ENCODE results near the gene CEP112. TPM values are rescaled to one million over a fixed set of nuclear protein-coding genes. Genes with fewer than 3 reads are reported as not detected.

CEP112 gene
- total and polyA plus RNA-seq, 9 of the 15 experiments (the other 6 are each of a cell fraction or from before 2014, with no cell fraction given): 0.84 TPM; not detected in 8

- Histone ChIP-seq H3K9me1 (ENCODE audit: control insufficient read depth, insufficient read depth, low read length) (no peaks in the 10 kb centered on the region), H3K79me2 (ENCODE audit: control insufficient read depth, insufficient read depth, low read length) (no peaks in the 10 kb centered on the region), H3K27me3 (ENCODE audit: control insufficient read depth in 2 of 2, insufficient read depth in 2 of 2, low read length in 2 of 2) (peaks cover 0 to 7% of the 10 kb centered on the region in 2 experiments; a peak in 2 of 5 replicates), H3K4me3 (no peak overlapping the region), H3K4me2 (ENCODE audit: insufficient read depth, low read length) (no peak overlapping the region), H3K9me3 (replicated peaks; ENCODE audit: control insufficient read depth, insufficient read depth, low read depth, low read length) (no peaks in the 10 kb centered on the region), H3K4me1 (replicated peaks in 1 of 2; ENCODE audit: control insufficient read depth in 2 of 2, insufficient read depth in 2 of 2, low read length in 2 of 2) (peaks cover 0 to 7% of the 10 kb centered on the region in 2 experiments; a peak in 2 of 5 replicates), H4K20me1 (replicated peaks; ENCODE audit: control insufficient read depth, insufficient read depth, low read length) (no peaks in the 10 kb centered on the region), H3K36me3 (ENCODE audit: control insufficient read depth, insufficient read depth, low read length) (no peaks in the 10 kb centered on the region), H3K9ac (ENCODE audit: insufficient read depth in 1 of 2, low read depth in 2 of 2, low read length in 2 of 2) (no peak overlapping the region), H2AFZ (ENCODE audit: low read depth, low read length) (no peak overlapping the region), H3K27ac (ENCODE audit: extremely low read depth, low read depth, low read length) (no peak overlapping the region)
- no TSS peak for BruUV-seq (replicated peaks)
- in situ Hi-C loops (cut with MboI): no loop called here
- FAIRE-seq: no peak
- no peak for DNase-seq (ENCODE audit: extremely low read depth in 1 of 4, low spot score in 3 of 4)
- 2% methylated on average over 7 of the region's 7 CpGs for WGBS (ENCODE audit: insufficient coverage, low coverage, missing lambda C conversion rate)
- POLR2A ChIA-PET: no interaction called here
- CTCF ChIA-PET (ENCODE audit: low intra/inter-chr PET ratio): no interaction called here
- no peak for ATAC-seq
- intact Hi-C loops (cut with micrococcal nuclease): no loop called here
- TF ChIP-seq ZBTB40 (IDR thresholded peaks at IDR 0.05) (0 out of 2 replicates have a peak, but pooled peaks have one; percentile 18), ZBTB40 (CRISPR knock-in tag; IDR thresholded peaks at IDR 0.05) (no peak), FOSL1 (tag; conservative IDR thresholded peaks at IDR 0.05) (peak; percentile 69), HDAC2 (IDR thresholded peaks at IDR 0.05) (no peak), JUND (IDR thresholded peaks at IDR 0.05; ENCODE audit: borderline replicate concordance, low read depth, low read length) (no peak), JUND (tag; IDR thresholded peaks at IDR 0.05; ENCODE audit: borderline replicate concordance, low read depth, low read length) (0 out of 3 replicates have a peak, but pooled peaks have one; percentile 9), ZKSCAN8 (CRISPR knock-in tag; IDR thresholded peaks at IDR 0.05) (no peak), FOXO4 (CRISPR knock-in tag; IDR thresholded peaks at IDR 0.05) (no peak)
Measured at GRCh38 chr17:65656390-65657250, 535.3 kb downstream of the CEP112 start.
